OCI-LY7 (cell line): ENCODE data around the gene NTS. TPM values are rescaled to one million over a fixed set of nuclear protein-coding genes. Genes with fewer than 3 reads are reported as not detected.

Experiments used
- BruUV-seq: library from RNA; stranded (reverse); fragments of 400-500 nt; replicated peaks from 2 replicates; lab custom pipeline; 2021; lab: Mats Ljungman, UMichigan
- CTCF ChIA-PET: fragments of 300-600 bp; sonication (Branson Sonifier 250); formaldehyde crosslinking; loops from one replicate; lab custom pipeline; 2022; ENCODE audit warnings: antibody characterized with exemption; ENCODE audit not compliant: unreplicated experiment; lab: Charles Lee
- POLR2A ChIA-PET: fragments of 300-600 bp; sonication (Branson Sonifier 250); formaldehyde crosslinking; loops from one replicate; lab custom pipeline; 2022; ENCODE audit warnings: antibody characterized with exemption; lab: Charles Lee
- DNase-seq: peaks from one replicate; pipeline ENCODE4 v3.0.0-alpha.2; 2015; ENCODE audit warnings: low spot score
- H2AFZ ChIP-seq: fragments of 200-600 bp; sonication (generic), shearing (Covaris generic); 2 replicates; pipeline ENCODE4 v1.6.1; 2014; ENCODE audit warnings: mild to moderate bottlenecking, antibody characterized with exemption, low read length, moderate library complexity
- H3K27ac ChIP-seq: fragments of 200-600 bp; sonication (generic); 2 replicates; pipeline ENCODE4 v1.5.1; 2014; ENCODE audit warnings: mixed run types, low read depth, mild to moderate bottlenecking, moderate library complexity, low read length, inconsistent platforms; ENCODE audit not compliant: poor library complexity, severe bottlenecking
- H3K36me3 ChIP-seq: fragments of 200-600 bp; sonication (generic); 2 replicates; pipeline ENCODE4 v1.6.1; 2014; ENCODE audit warnings: mild to moderate bottlenecking, antibody characterized with exemption, low read length, moderate library complexity, mixed read lengths; ENCODE audit not compliant: insufficient read depth
- H3K4me1 ChIP-seq: fragments of 200-600 bp; sonication (generic); 2 replicates; pipeline ENCODE4 v1.5.1; 2014; ENCODE audit warnings: mild to moderate bottlenecking, low read length; ENCODE audit not compliant: insufficient read depth, poor library complexity, severe bottlenecking
- H3K4me2 ChIP-seq: fragments of 200-600 bp; sonication (generic); 2 replicates; pipeline ENCODE4 v1.6.1; 2014; ENCODE audit warnings: mild to moderate bottlenecking, low read length
- H3K4me3 ChIP-seq: fragments of 200-600 bp; sonication (generic); 2 replicates; pipeline ENCODE4 v1.5.1; 2014; ENCODE audit warnings: mild to moderate bottlenecking, low read depth, low read length; ENCODE audit not compliant: poor library complexity, severe bottlenecking
- H3K79me2 ChIP-seq: fragments of 200-600 bp; sonication (generic); 2 replicates; pipeline ENCODE4 v1.6.1; 2016; ENCODE audit warnings: low read depth, mild to moderate bottlenecking, low read length, moderate library complexity, mixed read lengths; ENCODE audit not compliant: insufficient read depth
- H3K9me2 ChIP-seq: fragments of 200-600 bp; sonication (generic); 2 replicates; pipeline ENCODE4 v1.6.1; 2016; ENCODE audit warnings: mild to moderate bottlenecking, low read length, mixed read lengths; ENCODE audit not compliant: insufficient read depth
- H3K9me3 ChIP-seq: fragments of 200-600 bp; sonication (generic); 2 replicates; pipeline ENCODE4 v1.6.1; 2014; ENCODE audit warnings: mild to moderate bottlenecking, mixed run types, low read length, mixed read lengths
- H4K20me1 ChIP-seq: fragments of 200-600 bp; sonication (generic); 2 replicates; pipeline ENCODE4 v1.6.1; 2014; ENCODE audit warnings: mild to moderate bottlenecking, antibody characterized with exemption, low read length, moderate library complexity, mixed read lengths; ENCODE audit not compliant: insufficient read depth
- EZH2phosphoT487 ChIP-seq: fragments of 200-600 bp; sonication (generic); IDR thresholded peaks from 2 replicates; pipeline ENCODE4 v1.6.1; 2018; ENCODE audit warnings: low read depth, borderline replicate concordance, mild to moderate bottlenecking, mixed run types, antibody characterized with exemption, low read length, moderate library complexity, mixed read lengths
- intact Hi-C: fragments of 100-400 bp; cut with micrococcal nuclease; formaldehyde crosslinking; loops from one replicate; pipeline ENCODE4 v1.10.0; 2022; ENCODE audit not compliant: unreplicated experiment
- total RNA-seq, 2 experiments: library from RNA; depleted of rRNA in 1 of 2; stranded (reverse); fragments of >200 nt in 1 of 2; shearing (Covaris generic) in 1 of 2; gene quantifications; 2 replicates each; pipeline ENCODE4 v1.2.3, GENCODE V29; 2014 to 2022
- TF ChIP-seq, protein P1 (sequence below): fragments of 200-600 bp; sonication (generic); conservative IDR thresholded peaks from 2 replicates; pipeline ENCODE4 v1.5.1; 2014; ENCODE audit warnings: mild to moderate bottlenecking, antibody characterized with exemption, low read length, moderate library complexity, mixed read lengths

NTS gene
- total RNA-seq, 2 experiments from 2014 or later: not detected

DNA sequence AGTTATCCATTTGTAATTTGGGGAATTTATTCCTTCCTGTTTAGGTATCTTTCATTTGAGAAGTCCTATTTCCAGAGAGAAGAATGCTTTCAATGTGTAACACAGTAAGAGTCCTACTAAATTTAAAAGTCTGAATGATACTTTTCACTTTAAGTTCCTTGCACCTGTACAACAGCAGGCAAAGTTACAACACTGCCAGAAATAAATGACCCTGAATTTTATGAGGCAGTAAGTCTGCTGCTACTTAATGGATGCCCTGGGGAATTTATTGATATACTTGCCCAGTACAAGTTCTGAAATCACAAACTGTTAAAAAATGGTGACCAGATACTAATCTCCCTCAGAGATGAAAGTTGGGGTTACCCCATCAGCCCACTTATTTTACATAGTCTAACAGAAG, 53.1 kb downstream of the NTS start:
- no peak overlapping the region for H3K4me3 ChIP-seq
- no peak overlapping the region for H2AFZ ChIP-seq
- H3K79me2 ChIP-seq: no peaks in the 10 kb centered on the region
- no TSS peak for BruUV-seq
- H3K4me2 ChIP-seq: no peak overlapping the region
- intact Hi-C loops: no loop called here
- no peaks in the 10 kb centered on the region for H3K4me1 ChIP-seq
- H3K36me3 ChIP-seq: no peaks in the 10 kb centered on the region
- TF ChIP-seq EZH2phosphoT487: no peak
- TF ChIP-seq, protein P1, sequence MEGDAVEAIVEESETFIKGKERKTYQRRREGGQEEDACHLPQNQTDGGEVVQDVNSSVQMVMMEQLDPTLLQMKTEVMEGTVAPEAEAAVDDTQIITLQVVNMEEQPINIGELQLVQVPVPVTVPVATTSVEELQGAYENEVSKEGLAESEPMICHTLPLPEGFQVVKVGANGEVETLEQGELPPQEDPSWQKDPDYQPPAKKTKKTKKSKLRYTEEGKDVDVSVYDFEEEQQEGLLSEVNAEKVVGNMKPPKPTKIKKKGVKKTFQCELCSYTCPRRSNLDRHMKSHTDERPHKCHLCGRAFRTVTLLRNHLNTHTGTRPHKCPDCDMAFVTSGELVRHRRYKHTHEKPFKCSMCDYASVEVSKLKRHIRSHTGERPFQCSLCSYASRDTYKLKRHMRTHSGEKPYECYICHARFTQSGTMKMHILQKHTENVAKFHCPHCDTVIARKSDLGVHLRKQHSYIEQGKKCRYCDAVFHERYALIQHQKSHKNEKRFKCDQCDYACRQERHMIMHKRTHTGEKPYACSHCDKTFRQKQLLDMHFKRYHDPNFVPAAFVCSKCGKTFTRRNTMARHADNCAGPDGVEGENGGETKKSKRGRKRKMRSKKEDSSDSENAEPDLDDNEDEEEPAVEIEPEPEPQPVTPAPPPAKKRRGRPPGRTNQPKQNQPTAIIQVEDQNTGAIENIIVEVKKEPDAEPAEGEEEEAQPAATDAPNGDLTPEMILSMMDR: no peak
- H3K27ac ChIP-seq: no peak overlapping the region
- no peaks in the 10 kb centered on the region for H3K9me3 ChIP-seq
- CTCF ChIA-PET: no interaction called here
- H4K20me1 ChIP-seq: no peaks in the 10 kb centered on the region
- no peaks in the 10 kb centered on the region for H3K9me2 ChIP-seq
- DNase-seq: no peak
- POLR2A ChIA-PET: no interaction called here

Other genes starting within 250 kb of the NTS start
- gene RASSF9, start 37.9 kb upstream of the NTS start, total RNA-seq (2014; rRNA removed; shearing (Covaris generic)): not detected in 2 replicates
- gene RASSF9, start 37.9 kb upstream of the NTS start, total RNA-seq (2022): not detected in 2 replicates